ENCODE results near the gene SPAG16.

- TF ChIP-seq CTCF (IDR thresholded peaks at IDR 0.05) (no peak), POLR2A (IDR thresholded peaks at IDR 0.05) (no peak)
Measured at GRCh38 chr2:214325404-214325803, 1041.1 kb downstream of the SPAG16 start.
